Measurements from ENCODE around the gene OSMR. TPM values are rescaled to one million over a fixed set of nuclear protein-coding genes. Genes with fewer than 3 reads are reported as not detected.

Gene OSMR
- total and polyA plus RNA-seq, 9 of the 15 experiments (the other 6 are each of a cell fraction or from before 2014, with no cell fraction given) = 0.18 to 1.7 (median 0.94) TPM

DNA sequence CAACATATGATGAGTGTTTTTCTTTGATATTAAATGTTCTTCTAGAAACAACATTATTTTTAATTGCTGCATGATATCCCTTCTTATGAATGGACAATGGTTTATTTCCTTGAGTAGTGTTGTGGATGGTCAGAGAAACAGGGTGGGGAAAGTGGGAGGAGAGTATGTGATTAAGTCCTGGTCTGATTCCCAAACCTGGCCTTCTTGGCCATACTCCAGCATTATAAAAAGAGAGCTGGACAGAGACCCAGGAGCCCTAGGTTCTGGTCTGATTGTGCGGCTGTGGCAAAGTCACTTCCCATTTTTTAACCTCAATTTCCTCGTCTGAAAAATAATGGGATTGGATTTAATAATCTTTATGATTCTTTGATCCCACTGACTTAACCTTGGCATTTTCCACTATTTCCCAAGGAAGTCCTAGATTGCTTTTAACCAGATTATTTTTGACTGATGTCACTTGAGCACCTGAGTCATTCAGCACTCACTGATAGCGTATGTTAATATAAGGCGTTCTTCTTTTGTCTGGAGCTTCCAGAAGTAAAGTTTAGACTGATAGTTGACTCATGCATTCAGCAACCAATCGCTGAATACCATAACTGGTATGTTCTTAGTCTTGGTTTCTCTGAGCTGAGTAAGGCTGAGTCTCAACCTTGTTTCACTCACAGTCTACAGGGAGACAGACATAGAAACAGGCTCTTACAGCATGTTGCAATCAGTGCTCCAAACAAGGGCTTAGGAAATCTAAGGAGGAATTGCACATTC lies 26.2 kb downstream of the OSMR start (continued):
- TF ChIP-seq, protein P1, sequence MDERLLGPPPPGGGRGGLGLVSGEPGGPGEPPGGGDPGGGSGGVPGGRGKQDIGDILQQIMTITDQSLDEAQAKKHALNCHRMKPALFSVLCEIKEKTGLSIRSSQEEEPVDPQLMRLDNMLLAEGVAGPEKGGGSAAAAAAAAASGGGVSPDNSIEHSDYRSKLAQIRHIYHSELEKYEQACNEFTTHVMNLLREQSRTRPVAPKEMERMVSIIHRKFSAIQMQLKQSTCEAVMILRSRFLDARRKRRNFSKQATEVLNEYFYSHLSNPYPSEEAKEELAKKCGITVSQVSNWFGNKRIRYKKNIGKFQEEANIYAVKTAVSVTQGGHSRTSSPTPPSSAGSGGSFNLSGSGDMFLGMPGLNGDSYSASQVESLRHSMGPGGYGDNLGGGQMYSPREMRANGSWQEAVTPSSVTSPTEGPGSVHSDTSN (CRISPR knock-in tag; IDR thresholded peaks at IDR 0.05; ENCODE audit: low read depth) = no peak
- TF ChIP-seq, protein P1 (tag; conservative IDR thresholded peaks at IDR 0.05; ENCODE audit: low read depth) = 0 out of 2 replicates have a peak, but pooled peaks have one; percentile 31
- TF ChIP-seq SRSF7 (optimal IDR thresholded peaks at IDR 0.05; ENCODE audit: low read depth, low read length) (no peak), ARNT (IDR thresholded peaks at IDR 0.05) (peak in 1 of 2 experiments; percentile 54; a peak in 1 of 4 replicates), ZNF239 (CRISPR knock-in tag; IDR thresholded peaks at IDR 0.05) (no peak), MEIS2 (IDR thresholded peaks at IDR 0.05; ENCODE audit: partially characterized antibody) (peak; percentile 67), CEBPG (CRISPR knock-in tag; IDR thresholded peaks at IDR 0.05) (no peak), CEBPG (tag; conservative IDR thresholded peaks at IDR 0.05 in 1 of 2, IDR thresholded peaks at IDR 0.05 in 1 of 2) (peak; percentile 74 to 95), SMARCE1 (IDR thresholded peaks at IDR 0.05) (peak; percentile 24; the same call in 1 of the 2 replicates), IRF2 (CRISPR knock-in tag; IDR thresholded peaks at IDR 0.05) (no peak), FOSL1 (tag; conservative IDR thresholded peaks at IDR 0.05) (peak; percentile 93), DPF2 (IDR thresholded peaks at IDR 0.05) (peak; percentile 53), JUN (IDR thresholded peaks at IDR 0.05; ENCODE audit: borderline replicate concordance, low read depth, low read length) (0 out of 2 replicates have a peak, but pooled peaks have one; percentile 64), JUN (CRISPR knock-in tag; IDR thresholded peaks at IDR 0.05; ENCODE audit: borderline replicate concordance) (no peak)
- TF ChIP-seq, protein P2, sequence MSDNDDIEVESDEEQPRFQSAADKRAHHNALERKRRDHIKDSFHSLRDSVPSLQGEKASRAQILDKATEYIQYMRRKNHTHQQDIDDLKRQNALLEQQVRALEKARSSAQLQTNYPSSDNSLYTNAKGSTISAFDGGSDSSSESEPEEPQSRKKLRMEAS (CRISPR knock-in tag; IDR thresholded peaks at IDR 0.05) = no peak
- TF ChIP-seq, protein P3, sequence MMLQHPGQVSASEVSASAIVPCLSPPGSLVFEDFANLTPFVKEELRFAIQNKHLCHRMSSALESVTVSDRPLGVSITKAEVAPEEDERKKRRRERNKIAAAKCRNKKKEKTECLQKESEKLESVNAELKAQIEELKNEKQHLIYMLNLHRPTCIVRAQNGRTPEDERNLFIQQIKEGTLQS (IDR thresholded peaks at IDR 0.05) = peak; percentile 77
- TF ChIP-seq, protein P3 (CRISPR knock-in tag; conservative IDR thresholded peaks at IDR 0.05) = no peak
